Measurements from ENCODE around the gene PTGS1.

DNA sequence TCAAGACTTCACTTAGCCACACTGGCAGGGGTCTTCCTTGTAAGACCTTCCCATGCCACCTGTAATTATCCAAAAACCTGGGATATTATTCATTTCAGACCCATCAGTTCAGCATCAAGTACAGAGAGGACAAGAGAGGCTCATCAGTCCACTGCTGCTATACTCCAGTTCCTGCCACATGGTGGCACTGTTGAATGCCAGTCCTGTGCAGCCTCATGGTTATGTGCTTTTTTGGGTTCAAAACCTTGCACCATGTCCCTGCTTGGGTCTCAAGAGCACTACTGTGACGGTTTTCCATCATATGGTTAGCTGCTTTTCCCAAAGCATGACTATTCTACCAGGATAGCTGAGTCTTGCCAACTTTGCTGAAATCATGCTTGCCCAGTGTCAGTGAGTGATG, 8.5 kb downstream of the PTGS1 start:
- TF ChIP-seq, protein P1, sequence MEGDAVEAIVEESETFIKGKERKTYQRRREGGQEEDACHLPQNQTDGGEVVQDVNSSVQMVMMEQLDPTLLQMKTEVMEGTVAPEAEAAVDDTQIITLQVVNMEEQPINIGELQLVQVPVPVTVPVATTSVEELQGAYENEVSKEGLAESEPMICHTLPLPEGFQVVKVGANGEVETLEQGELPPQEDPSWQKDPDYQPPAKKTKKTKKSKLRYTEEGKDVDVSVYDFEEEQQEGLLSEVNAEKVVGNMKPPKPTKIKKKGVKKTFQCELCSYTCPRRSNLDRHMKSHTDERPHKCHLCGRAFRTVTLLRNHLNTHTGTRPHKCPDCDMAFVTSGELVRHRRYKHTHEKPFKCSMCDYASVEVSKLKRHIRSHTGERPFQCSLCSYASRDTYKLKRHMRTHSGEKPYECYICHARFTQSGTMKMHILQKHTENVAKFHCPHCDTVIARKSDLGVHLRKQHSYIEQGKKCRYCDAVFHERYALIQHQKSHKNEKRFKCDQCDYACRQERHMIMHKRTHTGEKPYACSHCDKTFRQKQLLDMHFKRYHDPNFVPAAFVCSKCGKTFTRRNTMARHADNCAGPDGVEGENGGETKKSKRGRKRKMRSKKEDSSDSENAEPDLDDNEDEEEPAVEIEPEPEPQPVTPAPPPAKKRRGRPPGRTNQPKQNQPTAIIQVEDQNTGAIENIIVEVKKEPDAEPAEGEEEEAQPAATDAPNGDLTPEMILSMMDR (IDR thresholded peaks at IDR 0.05) = peak in 3 of 4 experiments; percentile 13 to 25 (median 25)
- no peak for TF ChIP-seq POLR2AphosphoS5 (IDR thresholded peaks at IDR 0.05)

Measured in gastroesophageal sphincter (tissue), 3 donors.